Limb (tissue), 2 donors: ENCODE results near the gene RAPSN.

ENCODE experiments used
- DNase-seq, 2 donors: peaks; one replicate each; pipeline ENCODE4 v3.0.0-alpha.2; 2016; ENCODE audit errors: extremely low spot score in 2 of 2

The RAPSN gene

GRCh38 chr11:47448566-47449427, at the start of gene RAPSN:
TSS of gene RAPSN (minus strand) at chr11:47449136. CDS start at chr11:47448964, 172 bp downstream.
- DNase-seq: peak; percentile 51 to 70

DNA sequence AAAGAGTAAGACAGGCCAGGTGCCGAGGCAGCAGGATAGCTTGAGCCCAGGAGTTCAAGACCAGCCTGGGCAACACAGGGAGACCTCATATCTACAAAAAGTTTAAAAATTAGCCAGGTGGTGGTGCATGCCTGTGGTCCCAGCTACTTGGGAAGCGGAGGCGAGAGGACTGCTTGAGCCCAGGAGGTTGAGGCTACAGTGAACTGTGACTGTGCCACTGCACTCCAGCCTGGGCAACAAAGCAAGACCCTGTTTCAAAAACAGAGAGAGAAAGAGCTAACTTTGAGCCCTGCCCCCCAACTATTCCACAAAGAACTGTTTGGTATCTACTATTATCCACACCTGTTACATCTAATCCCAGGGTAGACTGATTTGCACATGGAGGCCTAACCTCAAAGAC, 49.2 kb upstream of the RAPSN start:
- DNase-seq: no peak

DNA sequence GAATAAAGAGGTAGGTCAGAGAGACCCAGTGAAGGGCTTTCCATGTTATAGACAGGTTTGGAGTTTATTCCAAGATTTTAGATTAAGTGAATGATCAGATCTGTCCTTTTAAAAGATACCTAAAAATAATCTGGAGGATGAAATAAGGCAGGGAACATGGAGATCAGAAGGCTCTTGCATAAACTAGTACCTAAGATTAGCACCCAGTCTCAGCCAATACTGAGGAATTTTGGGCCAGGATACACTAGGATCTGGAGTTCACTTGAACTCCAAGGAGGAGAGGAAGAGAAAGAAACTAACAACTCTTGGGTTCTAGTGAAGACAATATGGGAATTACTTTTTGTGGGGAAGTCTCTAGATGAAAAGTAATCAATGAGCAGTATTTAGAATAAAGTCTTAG, 47.9 kb upstream of the RAPSN start:
- no peak for DNase-seq

DNA sequence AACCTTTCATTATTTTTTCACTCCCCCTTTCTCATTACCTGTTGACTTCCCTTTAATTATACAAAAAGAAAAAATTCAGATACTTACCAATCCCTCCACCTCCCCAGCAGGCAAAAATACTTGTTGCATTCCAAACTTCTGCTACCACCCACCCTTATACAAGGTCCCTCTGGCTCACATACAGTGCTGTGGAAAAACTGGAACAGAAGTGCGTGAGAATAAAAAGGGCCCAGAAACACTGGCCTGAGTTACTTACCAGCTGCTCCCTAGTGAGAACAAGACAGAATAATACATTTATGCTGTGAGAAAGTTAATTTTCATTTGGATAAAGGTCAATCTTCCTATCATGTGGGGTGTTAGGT, 46.9 kb upstream of the RAPSN start:
- DNase-seq: no peak

GRCh38 chr11:47495011-47495855, 46.3 kb upstream of the RAPSN start:
- DNase-seq: no peak

GRCh38 chr11:47489395-47489755, 40.4 kb upstream of the RAPSN start:
- no peak for DNase-seq

GRCh38 chr11:47488674-47489394, 39.9 kb upstream of the RAPSN start:
- no peak for DNase-seq

DNA sequence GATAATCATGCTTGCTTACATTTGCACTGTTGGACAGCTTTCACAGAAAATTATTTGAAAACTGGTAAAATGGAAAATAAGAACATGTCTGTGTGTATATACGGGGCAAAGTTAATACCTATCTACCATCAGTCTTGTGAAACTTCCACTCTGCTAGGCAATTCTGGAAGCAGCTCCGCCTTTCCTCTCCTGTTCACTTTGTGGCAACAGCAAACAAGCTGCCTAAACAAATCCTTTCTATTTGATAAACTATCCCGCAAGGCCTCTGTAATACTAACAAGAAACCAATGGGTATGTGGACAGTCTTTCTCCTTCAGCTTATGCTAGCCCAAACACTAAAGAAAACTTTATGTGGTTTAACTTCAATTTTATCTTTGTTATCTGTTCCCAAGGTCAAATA, 39.2 kb upstream of the RAPSN start:
- DNase-seq: no peak

- no peak for DNase-seq
Measured at GRCh38 chr11:47487421-47487820, 38.5 kb upstream of the RAPSN start.

- no peak for DNase-seq
Measured at GRCh38 chr11:47485107-47485506, 36.2 kb upstream of the RAPSN start.

GRCh38 chr11:47483457-47483856, 34.5 kb upstream of the RAPSN start:
- no peak for DNase-seq

DNA sequence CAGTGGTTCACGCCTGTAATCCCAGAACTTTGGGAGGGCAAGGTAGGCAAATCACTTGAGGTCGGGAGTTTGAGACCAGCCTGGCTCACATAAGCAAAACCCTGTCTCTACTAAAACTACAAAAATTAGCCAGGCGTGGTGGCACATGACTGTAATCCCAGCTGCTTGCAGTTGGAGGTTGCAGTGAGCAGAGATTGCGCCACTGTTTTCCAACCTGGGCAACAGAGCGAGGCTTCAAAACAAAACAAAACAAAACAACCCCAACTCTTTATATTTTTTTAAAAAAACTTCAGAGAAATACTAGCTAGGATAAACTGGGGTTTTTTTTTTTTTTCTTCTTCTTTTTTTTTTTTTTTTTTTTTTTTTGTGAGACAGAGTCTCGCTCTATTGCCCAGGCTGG, 31.8 kb upstream of the RAPSN start:
- DNase-seq: no peak

DNA sequence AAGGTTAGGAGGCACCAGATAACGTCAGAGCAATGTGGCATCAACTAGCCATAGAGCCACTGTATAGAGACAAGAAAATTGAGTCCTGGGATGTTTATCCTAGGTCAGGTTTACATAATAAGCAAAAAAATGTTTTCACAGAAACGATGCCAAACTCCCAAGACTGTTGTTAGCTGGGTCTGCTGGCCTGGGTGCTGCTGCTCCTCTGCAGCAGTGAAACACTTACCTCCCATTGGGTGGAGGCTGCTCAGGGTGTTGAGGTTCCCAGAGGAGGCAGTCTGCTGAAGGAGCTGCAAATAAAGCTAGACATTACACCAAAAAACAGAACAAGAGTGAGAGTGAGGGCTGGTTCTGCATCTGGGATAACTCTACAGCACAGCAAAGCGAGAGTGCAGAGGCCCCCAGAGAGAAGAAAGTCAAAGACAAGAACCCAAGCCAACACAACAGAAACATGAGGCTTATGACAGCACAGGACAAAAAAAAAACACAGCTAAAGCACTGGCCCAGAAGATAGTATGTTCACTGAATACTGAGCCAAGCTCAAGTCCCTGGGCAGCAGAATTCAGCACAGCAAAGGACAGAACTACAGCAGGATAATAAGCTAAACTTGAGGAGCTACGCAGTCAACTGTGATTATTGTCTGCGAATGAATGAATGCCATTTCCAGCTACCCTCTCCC, 29.9 kb upstream of the RAPSN start:
- no peak for DNase-seq

- DNase-seq: no peak
Measured at GRCh38 chr11:47477753-47478152, 28.8 kb upstream of the RAPSN start.

GRCh38 chr11:47477323-47477722, 28.4 kb upstream of the RAPSN start:
- DNase-seq: no peak

- no peak for DNase-seq
Measured at GRCh38 chr11:47470671-47471070, 21.7 kb upstream of the RAPSN start.

- no peak for DNase-seq
Measured at GRCh38 chr11:47469361-47470179, 20.6 kb upstream of the RAPSN start.

DNA sequence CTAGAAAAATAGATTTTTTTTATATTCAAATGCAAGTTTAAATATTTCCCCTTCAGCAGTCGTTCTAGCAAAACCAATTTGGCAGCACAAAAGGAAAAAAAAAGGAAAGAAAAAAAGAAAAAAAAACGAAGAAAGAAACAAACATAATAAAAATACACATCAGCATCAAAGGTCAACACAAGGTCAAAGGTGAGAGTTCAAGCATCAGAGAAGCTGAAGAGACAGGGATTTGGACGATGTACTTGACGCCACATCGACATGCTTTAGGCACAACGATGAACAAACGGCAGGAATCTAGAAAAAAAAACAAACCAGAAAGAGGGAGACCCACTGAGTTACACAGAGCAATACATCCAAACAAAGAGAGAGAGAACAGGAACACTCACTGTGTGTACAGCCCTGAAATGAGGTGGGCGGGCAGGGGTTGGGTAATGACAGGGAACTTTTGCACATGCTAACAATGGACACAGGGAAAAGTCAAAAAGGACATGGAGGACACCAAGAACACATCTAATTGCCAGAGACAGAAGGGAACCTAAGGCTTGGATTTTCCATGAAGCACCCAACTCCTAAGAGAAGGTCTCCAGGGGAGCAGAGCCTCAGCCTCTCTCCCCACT, 19.8 kb upstream of the RAPSN start:
- DNase-seq: no peak

GRCh38 chr11:47467357-47467756, 18.4 kb upstream of the RAPSN start:
- no peak for DNase-seq

- peak; percentile 37 to 62 for DNase-seq
Measured at GRCh38 chr11:47466701-47467250, 17.8 kb upstream of the RAPSN start.
